CD4-positive, alpha-beta T cell treated with Interferon gamma for 1 hour (primary cell): ENCODE data around the gene CAPN1.
"Not testable (repeated sequence)": the region's sequence is repeated elsewhere in the genome, so short reads cannot be mapped to it uniquely, and the experiment has no call there.

ENCODE experiments used
- DNase-seq: peaks from one replicate; pipeline ENCODE4 v3.0.0-alpha.2; 2020

The CAPN1 gene

DNA sequence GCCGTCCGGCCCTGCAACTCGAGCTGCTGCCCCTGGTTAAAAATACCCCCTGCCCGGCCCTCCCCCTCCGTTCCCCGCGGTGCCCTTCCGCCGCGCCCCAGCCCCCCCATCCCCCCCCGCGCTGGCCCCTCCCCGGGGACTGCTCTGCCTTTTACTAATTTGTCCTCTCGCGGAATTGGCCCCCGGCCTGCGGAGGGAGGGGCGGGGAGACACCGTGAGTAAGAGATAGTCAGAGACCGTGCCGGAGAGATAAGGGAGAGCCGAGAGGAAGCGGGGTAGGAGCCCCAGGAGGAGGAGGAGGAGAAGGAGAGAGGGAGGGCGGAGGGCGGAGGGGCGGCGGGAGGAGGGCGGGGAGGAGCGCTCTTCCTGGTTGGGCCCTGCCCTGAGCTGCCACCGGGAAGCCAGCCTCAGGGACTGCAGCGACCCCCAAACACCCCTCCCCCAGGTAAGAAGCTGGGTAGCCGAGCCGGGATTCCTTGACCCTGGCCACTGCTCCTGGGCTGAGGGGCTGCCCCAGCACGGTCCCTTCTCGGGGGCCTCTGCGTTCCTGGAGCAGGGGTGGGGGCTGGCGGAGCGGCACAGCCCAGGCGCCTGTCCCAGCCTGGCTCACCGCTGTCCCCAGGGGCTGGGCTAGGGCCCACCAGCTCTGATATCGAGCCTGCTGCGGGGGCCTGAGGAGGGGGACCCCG is at the start of gene CAPN1:
CAPN1 (plus strand) TSS at position 360 of the 689 bp plus-strand sequence. CDS start 774 bp downstream, outside the sequence.
- DNase-seq: peak; percentile 68

- peak; percentile 65 for DNase-seq
These were observed 49.3 kb upstream of the CAPN1 start for GRCh38 chr11:65132238-65132987.

GRCh38 chr11:65132988-65133700 is 48.6 kb upstream of the CAPN1 start:
- DNase-seq: peak; percentile 63

GRCh38 chr11:65133724-65134123 is 48.0 kb upstream of the CAPN1 start:
- no peak for DNase-seq

- DNase-seq: peak; percentile 89
These were observed 47.3 kb upstream of the CAPN1 start, which contains the start of gene SYVN1 for GRCh38 chr11:65134240-65134951. SYVN1 (minus strand) TSS chr11:65134519; CDS start chr11:65133601, 918 bp downstream.

DNA sequence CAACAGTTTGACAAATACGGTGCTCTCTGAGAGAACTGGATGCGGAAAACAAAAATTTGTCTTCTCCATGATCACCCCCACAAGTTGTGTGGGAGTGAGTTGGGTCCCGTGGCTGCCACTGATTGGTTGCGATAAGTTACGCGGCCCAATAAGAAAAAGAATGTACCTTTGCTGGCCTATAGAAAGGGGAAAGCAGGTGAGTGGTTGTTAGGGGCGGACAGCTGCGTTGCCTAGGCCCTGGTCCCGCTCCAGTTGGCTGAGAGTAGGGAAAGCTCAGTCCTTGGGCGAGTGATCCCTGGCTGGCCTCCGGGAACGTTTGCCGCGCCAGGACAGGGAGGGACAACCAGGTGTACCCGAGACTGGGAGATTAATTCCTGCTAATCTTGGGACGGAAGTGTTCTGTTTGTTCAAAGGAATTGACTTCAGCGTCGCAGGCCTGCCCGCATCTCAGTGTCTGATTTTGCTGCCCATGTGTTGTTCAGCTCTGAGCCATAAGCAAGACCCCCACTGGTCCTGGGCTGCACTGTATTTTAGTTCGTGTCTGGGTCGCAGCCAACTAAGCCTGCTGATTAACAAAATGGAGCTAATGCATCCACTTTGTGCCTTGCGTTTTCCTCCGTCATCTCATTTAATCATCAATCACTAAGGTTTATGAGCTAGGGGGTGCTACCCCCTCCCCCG is 46.6 kb upstream of the CAPN1 start:
- peak; percentile 90 for DNase-seq

DNA sequence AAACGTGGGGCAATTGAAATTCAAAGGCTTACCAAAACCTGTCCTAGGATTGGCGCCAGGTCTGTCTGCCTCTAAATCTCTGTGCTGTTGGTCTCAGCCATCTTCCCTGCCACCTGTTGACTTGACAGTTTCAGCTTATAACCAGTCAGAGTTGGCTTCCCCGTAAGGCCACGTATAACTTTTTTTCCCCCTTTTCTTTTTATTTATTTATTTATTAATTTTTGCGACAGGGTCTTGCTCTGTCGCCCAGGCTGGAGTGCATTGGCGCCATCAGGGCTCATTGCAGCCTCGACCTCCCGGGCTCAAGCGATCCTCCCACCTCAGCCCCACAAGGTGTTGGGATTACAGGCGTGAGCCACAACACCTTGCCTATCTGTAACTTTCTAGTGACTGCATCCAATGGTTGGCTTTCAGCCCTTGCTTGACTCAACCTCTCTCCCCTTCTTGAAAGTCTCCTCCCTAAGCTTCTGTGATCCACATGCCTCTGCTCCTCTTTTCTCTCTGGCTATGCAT is 46.0 kb upstream of the CAPN1 start:
- no peak for DNase-seq

DNA sequence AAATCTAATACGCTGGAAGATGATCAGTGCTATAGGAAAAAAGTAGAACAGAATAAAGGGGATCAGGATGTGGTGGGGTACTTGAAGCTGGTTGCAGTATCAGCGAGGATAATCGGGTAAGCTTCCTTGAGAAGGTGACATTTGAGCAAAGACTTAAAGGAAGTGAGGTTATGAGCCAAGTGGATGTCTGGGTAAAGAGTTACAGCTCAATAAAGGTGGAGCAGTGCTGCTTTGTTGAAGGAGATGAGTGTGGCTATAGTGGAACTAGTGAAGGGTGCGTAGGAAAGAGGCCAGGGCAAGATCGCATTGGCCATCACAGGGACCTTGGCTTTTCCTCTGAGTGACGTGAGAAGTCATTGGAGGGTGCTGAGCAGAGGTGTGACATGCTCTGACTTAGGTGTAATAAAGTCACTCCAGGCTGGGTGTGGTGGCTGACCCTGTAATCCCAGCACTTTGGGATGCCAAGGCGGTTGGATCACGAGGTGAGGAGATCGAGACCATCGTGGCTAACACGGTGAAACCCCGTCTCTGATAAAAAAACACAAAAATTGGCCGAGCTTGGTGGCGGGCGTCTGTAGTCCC is 45.1 kb upstream of the CAPN1 start:
- no peak for DNase-seq

DNA sequence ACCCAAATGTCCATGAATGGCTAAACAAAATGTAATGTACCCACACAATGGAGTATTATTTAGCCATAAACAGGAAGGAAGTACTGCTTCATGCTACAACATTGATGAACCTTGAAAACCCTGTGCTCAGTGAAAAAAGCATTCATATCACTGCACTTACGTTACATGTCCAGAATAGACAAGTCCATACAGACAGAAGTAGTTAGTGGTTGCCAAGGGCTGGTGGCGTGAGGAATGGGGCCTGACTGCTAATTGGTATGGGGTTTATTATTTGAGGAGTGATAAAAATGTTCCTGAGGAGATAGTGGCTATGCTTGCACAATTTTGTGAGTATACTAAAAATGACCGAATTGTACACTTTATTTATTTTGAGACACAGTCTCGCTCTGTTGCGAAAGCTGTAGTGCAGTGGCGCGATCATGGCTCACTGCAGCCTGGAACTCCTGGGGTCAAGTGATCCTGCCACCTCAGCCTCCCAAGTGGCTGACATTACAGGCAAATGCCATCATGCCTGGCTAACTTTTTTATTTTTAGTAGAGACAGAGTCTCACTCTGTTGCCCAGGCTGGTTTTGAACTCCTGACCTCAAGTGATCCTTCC is 39.7 kb upstream of the CAPN1 start:
- DNase-seq: no peak

- DNase-seq: no peak
These were observed 34.2 kb upstream of the CAPN1 start for GRCh38 chr11:65147352-65148075.

DNA sequence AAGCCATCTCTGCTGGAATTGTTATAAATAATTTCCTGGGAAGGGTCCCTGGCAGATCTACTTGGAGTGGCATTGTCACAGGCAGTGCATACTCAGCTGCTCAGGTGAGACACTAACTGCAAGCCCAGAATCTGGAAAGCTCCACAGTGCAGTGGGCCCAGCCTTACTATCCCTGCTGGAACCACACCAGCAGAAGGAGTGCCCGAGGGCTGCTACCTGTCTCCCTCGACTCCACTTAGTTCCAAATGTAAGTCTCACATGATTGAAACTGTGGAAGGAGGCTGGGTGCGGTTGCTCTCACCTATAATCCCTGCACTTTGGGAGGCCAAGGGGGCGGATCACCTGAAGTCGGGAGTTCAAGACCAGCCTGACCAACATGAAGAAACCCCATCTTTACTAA is 33.1 kb upstream of the CAPN1 start:
- DNase-seq: no peak

DNA sequence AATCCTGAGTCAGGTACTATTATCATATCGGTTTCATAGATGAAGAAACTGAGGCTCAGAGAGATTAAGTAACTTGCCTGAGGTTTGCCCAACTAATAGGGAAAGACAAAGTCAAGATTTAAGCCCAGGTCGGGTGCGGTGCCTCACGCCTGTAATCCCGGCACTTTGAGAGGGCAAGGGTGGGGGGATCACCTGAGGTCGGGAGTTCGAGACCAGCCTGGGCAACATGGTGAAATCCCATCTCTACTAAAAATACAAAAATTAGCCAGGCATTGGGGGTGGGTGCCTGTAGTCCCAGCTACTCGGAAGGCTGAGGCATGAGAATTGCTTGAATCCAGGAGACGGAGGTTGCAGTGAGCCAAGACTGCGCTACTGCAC is 31.6 kb upstream of the CAPN1 start:
- not testable (repeated sequence) for DNase-seq

GRCh38 chr11:65150509-65151299 is 31.0 kb upstream of the CAPN1 start:
- peak; percentile 75 for DNase-seq

DNA sequence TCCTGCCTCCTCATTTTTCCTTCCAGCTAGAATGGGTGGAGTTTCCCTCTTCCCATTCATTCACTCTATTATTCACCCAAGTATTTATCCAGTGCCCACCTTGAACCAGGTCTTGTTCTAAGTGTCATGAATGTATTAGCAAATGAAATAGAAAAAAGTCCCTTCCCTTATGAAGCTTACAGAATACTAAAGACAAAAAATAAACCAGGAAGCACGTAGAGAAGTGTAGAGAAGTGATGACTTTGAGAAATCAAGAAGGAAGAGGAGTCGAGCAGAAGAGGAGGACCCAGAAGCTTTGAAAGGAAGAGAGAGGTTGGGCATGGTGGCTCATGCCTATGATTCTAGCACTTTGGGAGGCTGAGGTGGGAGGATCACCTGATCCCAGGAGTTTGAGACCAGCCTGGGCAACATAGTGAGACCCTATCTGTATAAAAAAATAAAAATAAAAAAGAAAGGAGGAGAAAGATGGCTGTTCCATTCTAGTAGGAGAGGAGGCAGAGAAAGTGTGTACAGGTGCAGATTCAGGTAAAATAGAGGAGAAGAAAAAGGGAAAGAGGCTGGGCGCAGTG is 30.3 kb upstream of the CAPN1 start:
- no peak for DNase-seq

GRCh38 chr11:65152122-65152521 is 29.6 kb upstream of the CAPN1 start:
- no peak for DNase-seq

DNA sequence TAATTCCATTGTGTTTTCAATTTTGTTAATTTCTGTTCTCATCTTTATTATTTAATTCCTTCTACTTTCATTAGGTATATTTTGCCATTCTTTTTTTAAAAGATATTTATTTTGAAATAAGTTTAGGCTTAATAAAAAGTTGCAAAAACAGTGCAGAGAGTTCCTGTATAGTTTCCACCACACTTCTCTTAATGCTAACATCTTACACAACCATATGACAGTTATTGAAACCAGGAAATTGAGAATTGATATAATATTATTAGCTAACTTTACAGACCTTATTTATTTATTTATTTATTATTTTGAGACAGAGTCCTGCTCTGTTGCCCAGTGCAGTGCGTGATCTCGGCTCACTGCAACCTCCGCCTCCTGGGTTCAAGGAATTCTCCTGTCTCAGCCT is 25.5 kb upstream of the CAPN1 start:
- DNase-seq: no peak

- no peak for DNase-seq
These were observed 24.8 kb upstream of the CAPN1 start for GRCh38 chr11:65156926-65157325.

DNA sequence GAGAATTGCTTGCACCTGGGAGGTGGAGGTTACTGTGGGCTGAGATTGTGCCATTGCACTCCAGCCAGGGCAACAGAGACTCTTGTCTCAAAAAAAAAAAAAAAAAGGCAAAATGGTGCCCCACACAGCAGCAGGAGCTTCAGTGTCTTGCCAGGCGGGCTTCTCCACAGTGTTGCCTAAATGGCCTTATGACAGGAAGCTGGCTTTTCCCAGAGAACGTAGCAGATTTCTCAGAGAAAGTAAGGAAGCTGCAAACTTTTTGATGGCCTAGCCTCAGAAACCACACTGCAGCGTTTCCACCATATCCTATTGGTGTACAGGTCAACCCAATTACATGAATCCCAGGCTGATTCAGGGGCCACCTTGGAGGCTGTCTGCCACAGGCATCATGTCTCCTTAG is 24.4 kb upstream of the CAPN1 start:
- no peak for DNase-seq

- DNase-seq: no peak
These were observed 22.7 kb upstream of the CAPN1 start for GRCh38 chr11:65159012-65159411.
